GM12878 (cell line): Measurements from ENCODE around the gene SORT1. TPM values are rescaled to one million over a fixed set of nuclear protein-coding genes. Genes with fewer than 3 reads are reported as not detected.

Experiments
- ATAC-seq: fragments of 200-7000 bp; cut with Tn5 transposase; 3 replicates; pipeline ENCODE4 v1.9.1; 2020; ENCODE audit warnings: mild to moderate bottlenecking, moderate library complexity
- BruUV-seq: library from RNA; stranded (reverse); fragments of 400-500 nt; replicated peaks from 2 replicates; lab custom pipeline; 2021; lab: Mats Ljungman, UMichigan
- CTCF ChIA-PET: fragments of 300-600 bp; sonication (Branson Sonifier 250); formaldehyde crosslinking; extraction: SDS; loops from one replicate; lab custom pipeline; 2021; ENCODE audit warnings: inconsistent platforms; lab: Yijun Ruan, JAX
- POLR2A ChIA-PET: fragments of 350-600 bp; formaldehyde crosslinking; extraction: SDS; loops from one replicate; lab custom pipeline; 2021; ENCODE audit warnings: inconsistent platforms; lab: Charles Lee
- RAD21 ChIA-PET: fragments of 300-600 bp; sonication (Branson Sonifier 250); formaldehyde crosslinking; loops from one replicate; lab custom pipeline; 2023; ENCODE audit warnings: antibody characterized with exemption; ENCODE audit not compliant: unreplicated experiment; lab: Charles Lee
- SMC1A ChIA-PET: fragments of 300-600 bp; sonication (Branson Sonifier 250); formaldehyde crosslinking; loops from one replicate; lab custom pipeline; 2023; ENCODE audit not compliant: unreplicated experiment, uncharacterized antibody; lab: Charles Lee
- DNase-seq: peaks from one replicate; pipeline ENCODE4 v3.0.0-alpha.2; 2011; ENCODE audit warnings: low read depth, low spot score
- FAIRE-seq: peaks from 3 replicates; lab custom pipeline; 2011; peaks lifted over from hg19 to GRCh38; lab: Jason Lieb, UNC
- H2AFZ ChIP-seq: 2 replicates; pipeline ENCODE4 v1.6.0; 2011; ENCODE audit warnings: low read depth, low read length, control low read depth; ENCODE audit not compliant: control insufficient read depth
- H3K27ac ChIP-seq: 2 replicates; pipeline ENCODE4 v1.5.1; 2011; ENCODE audit warnings: control low read depth; ENCODE audit not compliant: control insufficient read depth, insufficient read depth
- H3K27me3 ChIP-seq, 2 experiments: replicated peaks in 1 of 2; 2 replicates each; pipeline versions ENCODE4 v1.6.0 to v1.6.1; 2011; ENCODE audit warnings: low read length in 1 of 2; ENCODE audit not compliant: control insufficient read depth in 2 of 2, insufficient read depth in 2 of 2
- H3K36me3 ChIP-seq, 2 experiments: 2 replicates each; pipeline ENCODE4 v1.5.1; 2011; ENCODE audit warnings: low read length in 1 of 2; ENCODE audit not compliant: control insufficient read depth in 2 of 2, insufficient read depth in 2 of 2
- H3K4me1 ChIP-seq: 2 replicates; pipeline ENCODE4 v1.6.1; 2011; ENCODE audit warnings: mild to moderate bottlenecking, low read length, moderate library complexity, mixed read lengths; ENCODE audit not compliant: control insufficient read depth, insufficient read depth
- H3K4me2 ChIP-seq: 2 replicates; pipeline ENCODE4 v1.6.0; 2011; ENCODE audit warnings: control low read depth; ENCODE audit not compliant: control insufficient read depth, insufficient read depth
- H3K4me3 ChIP-seq: fragments of 200-600 bp; sonication (generic); 2 replicates; pipeline ENCODE4 v1.5.1; 2016
- H3K79me2 ChIP-seq: 2 replicates; pipeline ENCODE4 v1.6.0; 2011; ENCODE audit warnings: low read length; ENCODE audit not compliant: control insufficient read depth, insufficient read depth
- H3K9ac ChIP-seq: 2 replicates; pipeline ENCODE4 v1.8.0; 2011; ENCODE audit warnings: low read length, control low read depth, mixed read lengths; ENCODE audit not compliant: control insufficient read depth, insufficient read depth
- H3K9me3 ChIP-seq: replicated peaks from 3 replicates; pipeline ENCODE4 v1.5.1; 2011; ENCODE audit warnings: mild to moderate bottlenecking, low read length; ENCODE audit not compliant: control insufficient read depth, insufficient read depth
- H4K20me1 ChIP-seq: 2 replicates; pipeline ENCODE4 v1.6.0; 2011; ENCODE audit not compliant: control insufficient read depth, insufficient read depth
- BHLHE40 ChIP-seq, 2 experiments: fragments of 450-650 bp in 1 of 2; IDR thresholded peaks; 2 replicates each; pipeline ENCODE4 v1.6.1; 2011 to 2017; ENCODE audit warnings: low read depth in 2 of 2, borderline replicate concordance in 1 of 2, improper control_type of control experiment in 1 of 2, low read length in 1 of 2, mild to moderate bottlenecking in 1 of 2
- CHD1 ChIP-seq: IDR thresholded peaks from 2 replicates; pipeline ENCODE4 v1.6.1; 2012; ENCODE audit warnings: low read depth, low read length, improper control_type of control experiment
- CREM ChIP-seq: IDR thresholded peaks from 2 replicates; pipeline ENCODE4 v1.6.1; 2014; ENCODE audit warnings: antibody characterized with exemption, low read depth
- EED ChIP-seq: sonication (generic); IDR thresholded peaks from 2 replicates; pipeline ENCODE4 v1.6.1; 2016; ENCODE audit warnings: antibody characterized with exemption, low read depth
- EZH2 ChIP-seq: IDR thresholded peaks from 2 replicates; pipeline ENCODE4 v1.6.1; 2012; ENCODE audit warnings: low read depth, mild to moderate bottlenecking, control low read depth, inconsistent platforms, low read length, borderline replicate concordance; ENCODE audit not compliant: control insufficient read depth
- JUND ChIP-seq: IDR thresholded peaks from 2 replicates; pipeline ENCODE4 v1.6.1; 2012; ENCODE audit warnings: low read depth, mild to moderate bottlenecking, low read length, improper control_type of control experiment, moderate library complexity
- MXI1 ChIP-seq: fragments of 150-350 bp; IDR thresholded peaks from 2 replicates; pipeline ENCODE4 v1.6.1; 2011; ENCODE audit warnings: low read depth, mild to moderate bottlenecking, inconsistent platforms, low read length, improper control_type of control experiment
- RAD51 ChIP-seq: fragments of 450-650 bp; IDR thresholded peaks from 2 replicates; pipeline ENCODE4 v1.6.1; 2016; ENCODE audit warnings: moderate library complexity, mild to moderate bottlenecking, inconsistent platforms
- RUNX3 ChIP-seq: IDR thresholded peaks from 2 replicates; pipeline ENCODE4 v1.6.1; 2012; ENCODE audit warnings: low read length, inconsistent platforms
- SMAD1 ChIP-seq: fragments of 450-650 bp; IDR thresholded peaks from 2 replicates; pipeline ENCODE4 v1.6.1; 2018; ENCODE audit warnings: mild to moderate bottlenecking, low read depth; ENCODE audit not compliant: partially characterized antibody
- SP1 ChIP-seq: IDR thresholded peaks from one replicate; pipeline ENCODE4 v1.6.1; 2011; ENCODE audit warnings: low read depth, low read length
- ZNF207 ChIP-seq: fragments of 450-650 bp; IDR thresholded peaks from 2 replicates; pipeline ENCODE4 v1.6.1; 2014; ENCODE audit warnings: antibody characterized with exemption, mild to moderate bottlenecking, borderline replicate concordance
- ZNF24 ChIP-seq: fragments of 450-650 bp; IDR thresholded peaks from 2 replicates; pipeline ENCODE4 v1.6.1; 2017; ENCODE audit warnings: antibody characterized with exemption, mild to moderate bottlenecking
- WGBS: methylation state at CpG from one replicate; pipeline ENCODE4 v1.1.6; 2016; ENCODE audit warnings: low lambda C conversion rate; ENCODE audit not compliant: insufficient replicate concordance, insufficient coverage; ENCODE audit errors: missing lambda C conversion rate; 5-methylcytosine and 5-hydroxymethylcytosine counted together
- in situ Hi-C: fragments of 300-500 bp; cut with MboI; formaldehyde crosslinking; loops from 9 replicates; pipeline ENCODE4 v1.14.3; 2018; ENCODE audit warnings: mixed read lengths
- intact Hi-C: fragments of 100-400 bp; cut with micrococcal nuclease; formaldehyde crosslinking; loops from one replicate; pipeline ENCODE4 v1.14.2; 2022; ENCODE audit not compliant: unreplicated experiment
- polyA plus RNA-seq, 11 experiments: library from polyadenylated mRNA; depleted of rRNA in 4 of 11; unstranded in 6 of 11; stranded (reverse) in 5 of 11; fragments of >200 nt; fragmentation: Nextera tagmentation in 4 of 11; fragmentation: Illumina TruSeq in 1 of 11; extraction: Ambion mirVana in 4 of 11; extraction: Trizol in 1 of 11; gene quantifications; 1 replicate in 1 of 11; 2 replicates in 10 of 11; pipeline versions ENCODE4 v1.2.1 to v1.2.3, GENCODE V29; 2011 to 2016; ENCODE audit warnings: inconsistent platforms in 2 of 11, missing spikeins in 2 of 11, low read depth in 1 of 11
- total RNA-seq, 4 experiments: library from RNA; depleted of rRNA in 3 of 4; stranded (reverse); fragments of >200 nt in 3 of 4; fragmentation: Illumina TruSeq in 1 of 4; extraction: Trizol in 1 of 4; gene quantifications; 2 replicates each; pipeline versions ENCODE4 v1.2.1 to v1.2.3, GENCODE V29; 2013 to 2021
- TF ChIP-seq, protein P1 (sequence below): fragments of 450-650 bp; IDR thresholded peaks from 2 replicates; pipeline ENCODE4 v1.6.1; 2017; ENCODE audit warnings: mild to moderate bottlenecking
- TF ChIP-seq, protein P2 (sequence below): IDR thresholded peaks from 2 replicates; pipeline ENCODE4 v1.6.1; 2011; ENCODE audit warnings: low read depth, low read length, improper control_type of control experiment, borderline replicate concordance

The SORT1 gene
- total and polyA plus RNA-seq, 10 of the 15 experiments (the other 5 are each of a cell fraction or from before 2014, with no cell fraction given), result 0.06 to 1.9 (median 0.33) TPM; not detected in 1

DNA sequence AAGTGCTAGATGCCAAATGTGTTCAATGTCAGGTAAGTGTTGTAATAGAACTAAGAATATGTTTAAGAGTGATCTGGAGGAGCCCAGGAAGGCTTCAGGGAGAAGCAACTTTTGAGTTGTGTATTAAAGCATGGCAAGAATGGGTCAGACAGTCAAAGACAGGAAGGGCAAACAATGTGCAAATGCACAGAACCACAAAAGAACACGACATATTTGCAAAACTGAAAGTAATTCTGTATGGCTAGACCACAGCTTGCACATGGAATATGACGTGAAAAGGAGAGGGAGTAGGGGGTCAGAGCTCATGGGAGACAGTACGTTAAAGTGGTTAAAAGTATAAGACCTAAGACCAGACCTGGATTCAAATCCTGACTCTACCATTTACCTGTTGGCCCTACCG is 7.1 kb upstream of the SORT1 start:
- WGBS, result 32% methylated on average over 4 of the region's 4 CpGs
- no peak for FAIRE-seq
- Histone ChIP-seq H3K27me3 (no peaks in the 10 kb centered on the region), H3K4me2 (no peak overlapping the region), H3K36me3 (peaks cover 4 to 41% of the 10 kb centered on the region in 2 experiments), H3K27ac (no peak overlapping the region), H2AFZ (no peak overlapping the region), H3K4me1 (no peaks in the 10 kb centered on the region), H3K79me2 (no peaks in the 10 kb centered on the region), H4K20me1 (no peaks in the 10 kb centered on the region), H3K9ac (no peak overlapping the region), H3K4me3 (no peak overlapping the region), H3K9me3 (peaks cover 3% of the 10 kb centered on the region; the same call in 1 of the 3 replicates)
- intact Hi-C loops, result no loop called here
- BruUV-seq, result no TSS peak
- in situ Hi-C loops, result loop anchor here (5.0 kb wide), 1 partner anchor 143 kb away; no protein-coding TSS in a partner anchor
- TF ChIP-seq RUNX3 (peak; percentile 59), MXI1 (no peak)
- ChIA-PET RAD21 (no interaction called here), CTCF (interaction anchor here (1.1 to 2.3 kb wide), 2 partner anchors 88 to 204 kb away, joined by 3 to 5 read pairs; no protein-coding TSS in a partner anchor), SMC1A (interaction anchor here (0.8 to 0.9 kb wide), 2 partner anchors 21 to 128 kb away, joined by 3 read pairs; partner anchors contain the start of gene PSMA5), POLR2A (interaction anchor here (0.6 kb wide), 1 partner anchor 79 kb away, joined by 3 read pairs; the partner anchor contains the start of gene ATXN7L2)
- peak; percentile 36; the same call in 2 of the 3 replicates for ATAC-seq
- no peak for DNase-seq

DNA sequence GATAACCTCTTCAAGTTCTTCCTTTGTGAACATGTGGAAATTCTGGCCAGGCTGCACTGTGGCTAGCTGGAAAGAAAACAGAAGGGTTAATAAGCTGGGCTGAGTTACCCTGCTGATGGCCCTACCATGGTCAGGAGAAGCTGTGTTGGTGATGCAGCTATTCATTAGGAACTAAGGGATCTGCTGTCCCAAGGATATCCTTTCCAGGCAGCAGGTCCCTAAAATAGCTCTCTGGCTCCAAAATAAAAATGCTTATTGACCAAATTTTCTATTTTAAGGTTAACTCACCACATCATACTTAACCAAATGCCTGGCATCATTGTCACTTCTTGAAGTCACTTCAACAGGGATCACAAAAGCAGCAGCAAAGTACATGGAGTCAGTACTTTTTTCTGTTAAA is 4.3 kb upstream of the SORT1 start:
- Histone ChIP-seq H3K9ac (no peak overlapping the region), H3K9me3 (peaks cover 3% of the 10 kb centered on the region; the same call in 1 of the 3 replicates), H4K20me1 (no peaks in the 10 kb centered on the region), H3K4me3 (no peak overlapping the region), H3K36me3 (peaks cover 2 to 25% of the 10 kb centered on the region in 2 experiments), H3K27me3 (no peaks in the 10 kb centered on the region; a peak in 2 of 4 replicates), H3K4me2 (no peak overlapping the region), H3K27ac (no peak overlapping the region), H2AFZ (no peak overlapping the region), H3K79me2 (no peaks in the 10 kb centered on the region), H3K4me1 (no peaks in the 10 kb centered on the region; the same call in 1 of the 2 replicates)
- DNase-seq (no peak), FAIRE-seq (no peak), ATAC-seq (no peak)
- ChIA-PET CTCF (interaction anchor here (0.6 to 8.0 kb wide), 13 partner anchors 9 to 201 kb away, joined by 3 to 241 read pairs (median 4); no protein-coding TSS in a partner anchor), POLR2A (interaction anchor here (0.7 to 1.5 kb wide), 2 partner anchors 9 to 220 kb away, joined by 5 read pairs; no protein-coding TSS in a partner anchor), RAD21 (interaction anchor here (0.7 to 6.0 kb wide), 6 partner anchors 80 to 131 kb away, joined by 3 to 87 read pairs (median 4); partner anchors contain the start of gene PSRC1), SMC1A (interaction anchor here (1.0 to 1.9 kb wide), 7 partner anchors 9 to 182 kb away, joined by 3 to 11 read pairs (median 4); partner anchors contain the start of gene PSRC1)
- no TSS peak for BruUV-seq
- intact Hi-C loops, result no loop called here
- in situ Hi-C loops, result loop anchor here (5.0 kb wide), 1 partner anchor 140 kb away; no protein-coding TSS in a partner anchor
- TF ChIP-seq SMAD1 (no peak), BHLHE40 (IDR thresholded peaks at IDR 0.05; ENCODE audit: borderline replicate concordance in 1 of 2, low read depth in 2 of 2, low read length in 1 of 2) (no peak), EED (no peak), CHD1 (no peak), ZNF24 (no peak), CREM (no peak), SP1 (no peak), RAD51 (no peak), EZH2 (no peak), ZNF207 (no peak), JUND (no peak)
- TF ChIP-seq, protein P1, sequence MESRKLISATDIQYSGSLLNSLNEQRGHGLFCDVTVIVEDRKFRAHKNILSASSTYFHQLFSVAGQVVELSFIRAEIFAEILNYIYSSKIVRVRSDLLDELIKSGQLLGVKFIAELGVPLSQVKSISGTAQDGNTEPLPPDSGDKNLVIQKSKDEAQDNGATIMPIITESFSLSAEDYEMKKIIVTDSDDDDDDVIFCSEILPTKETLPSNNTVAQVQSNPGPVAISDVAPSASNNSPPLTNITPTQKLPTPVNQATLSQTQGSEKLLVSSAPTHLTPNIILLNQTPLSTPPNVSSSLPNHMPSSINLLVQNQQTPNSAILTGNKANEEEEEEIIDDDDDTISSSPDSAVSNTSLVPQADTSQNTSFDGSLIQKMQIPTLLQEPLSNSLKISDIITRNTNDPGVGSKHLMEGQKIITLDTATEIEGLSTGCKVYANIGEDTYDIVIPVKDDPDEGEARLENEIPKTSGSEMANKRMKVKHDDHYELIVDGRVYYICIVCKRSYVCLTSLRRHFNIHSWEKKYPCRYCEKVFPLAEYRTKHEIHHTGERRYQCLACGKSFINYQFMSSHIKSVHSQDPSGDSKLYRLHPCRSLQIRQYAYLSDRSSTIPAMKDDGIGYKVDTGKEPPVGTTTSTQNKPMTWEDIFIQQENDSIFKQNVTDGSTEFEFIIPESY, result no peak
- TF ChIP-seq, protein P2, sequence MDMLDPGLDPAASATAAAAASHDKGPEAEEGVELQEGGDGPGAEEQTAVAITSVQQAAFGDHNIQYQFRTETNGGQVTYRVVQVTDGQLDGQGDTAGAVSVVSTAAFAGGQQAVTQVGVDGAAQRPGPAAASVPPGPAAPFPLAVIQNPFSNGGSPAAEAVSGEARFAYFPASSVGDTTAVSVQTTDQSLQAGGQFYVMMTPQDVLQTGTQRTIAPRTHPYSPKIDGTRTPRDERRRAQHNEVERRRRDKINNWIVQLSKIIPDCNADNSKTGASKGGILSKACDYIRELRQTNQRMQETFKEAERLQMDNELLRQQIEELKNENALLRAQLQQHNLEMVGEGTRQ, result no peak
